Panc1 (cell line): ENCODE data around the gene FBXO3. TPM values are rescaled to one million over a fixed set of nuclear protein-coding genes. Genes with fewer than 3 reads are reported as not detected.
A peak's percentile ranks its signal among the peaks of the same experiment; 100 is the strongest.

ENCODE experiments used
- ATAC-seq: fragments of 200-7000 bp; cut with Tn5 transposase; 2 replicates; pipeline ENCODE4 v1.9.1; 2020; ENCODE audit warnings: mild to moderate bottlenecking, moderate library complexity
- BruUV-seq: library from RNA; stranded (reverse); fragments of 400-500 nt; replicated peaks from 2 replicates; lab custom pipeline; 2021; lab: Mats Ljungman, UMichigan
- CTCF ChIA-PET: fragments of 300-600 bp; sonication (Branson Sonifier 250); formaldehyde crosslinking; loops from one replicate; lab custom pipeline; 2022; ENCODE audit warnings: antibody characterized with exemption; lab: Charles Lee
- POLR2A ChIA-PET: fragments of 300-600 bp; sonication (Branson Sonifier 250); formaldehyde crosslinking; loops from one replicate; lab custom pipeline; 2022; ENCODE audit warnings: antibody characterized with exemption; lab: Charles Lee
- DNase-seq: peaks from one replicate; pipeline ENCODE4 v3.0.0-alpha.2; 2010; ENCODE audit warnings: low read depth, low spot score
- H3K27ac ChIP-seq: 2 replicates; pipeline ENCODE4 v1.5.1; 2011; ENCODE audit warnings: mild to moderate bottlenecking, low read length, inconsistent platforms
- H3K27me3 ChIP-seq: fragments of 200-500 bp; sonication (Bioruptor generic); 2 replicates; pipeline ENCODE4 v1.6.0; 2014; ENCODE audit warnings: low read length, inconsistent platforms; ENCODE audit not compliant: control insufficient read depth, insufficient read depth
- H3K36me3 ChIP-seq: fragments of 200-500 bp; sonication (Bioruptor generic); 2 replicates; pipeline ENCODE4 v1.5.1; 2014; ENCODE audit warnings: inconsistent platforms, mild to moderate bottlenecking, low read length, moderate library complexity; ENCODE audit not compliant: control insufficient read depth, insufficient read depth
- H3K4me1 ChIP-seq: 2 replicates; pipeline ENCODE4 v1.5.1; 2011; ENCODE audit warnings: inconsistent platforms, mild to moderate bottlenecking, low read length, moderate library complexity; ENCODE audit not compliant: control insufficient read depth, insufficient read depth
- H3K4me3 ChIP-seq, 2 experiments: 2 replicates each; pipeline ENCODE4 v1.5.1; 2011 to 2012; ENCODE audit warnings: low read depth in 2 of 2, low read length in 2 of 2, mild to moderate bottlenecking in 2 of 2, inconsistent platforms in 1 of 2, moderate library complexity in 1 of 2
- H3K9me3 ChIP-seq: fragments of 200-500 bp; sonication (Bioruptor generic); 2 replicates; pipeline ENCODE4 v1.5.1; 2014; ENCODE audit warnings: low read depth, mild to moderate bottlenecking, inconsistent platforms, low read length, moderate library complexity; ENCODE audit not compliant: control insufficient read depth, insufficient read depth
- POLR2AphosphoS5 ChIP-seq: IDR thresholded peaks from 2 replicates; pipeline ENCODE4 v1.6.1; 2012; ENCODE audit warnings: mild to moderate bottlenecking, low read depth, low read length, moderate library complexity
- SIN3A ChIP-seq: IDR thresholded peaks from 2 replicates; pipeline ENCODE4 v1.6.1; 2012; ENCODE audit warnings: low read depth, mild to moderate bottlenecking, low read length, moderate library complexity, borderline replicate concordance; ENCODE audit not compliant: insufficient read depth
- TCF7L2 ChIP-seq: IDR thresholded peaks from 2 replicates; pipeline ENCODE4 v1.6.1; 2011; ENCODE audit warnings: mild to moderate bottlenecking, low read depth, low read length, inconsistent platforms
- in situ Hi-C: cut with HindIII; loops from 2 replicates; pipeline ENCODE4 v1.10.0; 2016; ENCODE audit warnings: low sequenced_read_pairs, low pct_unique_long_range_greater_than_20kb
- intact Hi-C: fragments of 100-400 bp; cut with micrococcal nuclease; formaldehyde crosslinking; loops from one replicate; pipeline ENCODE4 v1.10.0; 2022; ENCODE audit not compliant: unreplicated experiment
- total RNA-seq: library from RNA; stranded (reverse); gene quantifications from one replicate; pipeline ENCODE4 v1.2.1, GENCODE V29; 2021; ENCODE audit not compliant: unreplicated experiment
- TF ChIP-seq, protein P1 (sequence below): fragments of 450-650 bp; IDR thresholded peaks from 2 replicates; pipeline ENCODE4 v1.5.1; 2017; ENCODE audit warnings: mild to moderate bottlenecking
- TF ChIP-seq, protein P2 (sequence below), 2 experiments: IDR thresholded peaks; 2 replicates each; pipeline ENCODE4 v1.6.1; 2011 to 2012; ENCODE audit warnings: low read depth in 2 of 2, control low read depth in 1 of 2, low read length in 1 of 2, mild to moderate bottlenecking in 1 of 2, moderate library complexity in 1 of 2; ENCODE audit not compliant: insufficient read depth in 1 of 2

Gene FBXO3
- total RNA-seq, 1 experiment from 2014 or later, result 22.3 TPM

DNA sequence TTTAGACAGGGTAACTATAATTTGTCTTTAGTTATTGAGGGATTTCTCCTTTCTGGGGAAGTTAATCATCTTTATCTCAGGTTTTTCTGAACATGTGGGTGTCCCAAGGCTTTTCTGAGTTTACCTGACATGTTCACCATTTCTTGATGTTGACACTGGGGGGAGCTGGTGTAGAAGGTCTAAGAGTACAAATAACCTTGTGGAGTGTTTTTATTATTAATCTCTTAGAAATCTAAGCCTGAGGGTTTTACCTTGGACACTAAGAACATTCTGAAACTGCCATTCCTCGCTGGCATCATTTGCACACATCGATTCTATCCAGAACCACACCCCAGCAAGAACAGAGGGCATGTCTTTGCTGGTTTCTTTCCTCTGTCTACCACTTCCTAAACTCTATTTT, 58.1 kb downstream of the FBXO3 start:
- DNase-seq (no peak), ATAC-seq (peak; percentile 69)
- Histone ChIP-seq H3K36me3 (peaks cover 40% of the 10 kb centered on the region), H3K27me3 (no peaks in the 10 kb centered on the region), H3K9me3 (no peaks in the 10 kb centered on the region), H3K27ac (peak overlapping the region; percentile 60; the same call in 1 of the 2 replicates), H3K4me1 (peaks cover 28% of the 10 kb centered on the region), H3K4me3 (no peak overlapping the region)
- no TSS peak for BruUV-seq
- CTCF ChIA-PET, result interaction anchor here (0.5 to 2.3 kb wide), 3 partner anchors 17 to 356 kb away, joined by 5 to 18 read pairs (median 5); no protein-coding TSS in a partner anchor
- in situ Hi-C loops (no loop called here), intact Hi-C loops (no loop called here)
- TF ChIP-seq TCF7L2, result no peak
- TF ChIP-seq, protein P1, sequence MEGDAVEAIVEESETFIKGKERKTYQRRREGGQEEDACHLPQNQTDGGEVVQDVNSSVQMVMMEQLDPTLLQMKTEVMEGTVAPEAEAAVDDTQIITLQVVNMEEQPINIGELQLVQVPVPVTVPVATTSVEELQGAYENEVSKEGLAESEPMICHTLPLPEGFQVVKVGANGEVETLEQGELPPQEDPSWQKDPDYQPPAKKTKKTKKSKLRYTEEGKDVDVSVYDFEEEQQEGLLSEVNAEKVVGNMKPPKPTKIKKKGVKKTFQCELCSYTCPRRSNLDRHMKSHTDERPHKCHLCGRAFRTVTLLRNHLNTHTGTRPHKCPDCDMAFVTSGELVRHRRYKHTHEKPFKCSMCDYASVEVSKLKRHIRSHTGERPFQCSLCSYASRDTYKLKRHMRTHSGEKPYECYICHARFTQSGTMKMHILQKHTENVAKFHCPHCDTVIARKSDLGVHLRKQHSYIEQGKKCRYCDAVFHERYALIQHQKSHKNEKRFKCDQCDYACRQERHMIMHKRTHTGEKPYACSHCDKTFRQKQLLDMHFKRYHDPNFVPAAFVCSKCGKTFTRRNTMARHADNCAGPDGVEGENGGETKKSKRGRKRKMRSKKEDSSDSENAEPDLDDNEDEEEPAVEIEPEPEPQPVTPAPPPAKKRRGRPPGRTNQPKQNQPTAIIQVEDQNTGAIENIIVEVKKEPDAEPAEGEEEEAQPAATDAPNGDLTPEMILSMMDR, result peak; percentile 59; the same call in 1 of the 2 replicates
- POLR2A ChIA-PET, result interaction anchor here (0.5 to 1.2 kb wide), 5 partner anchors 16 to 619 kb away, joined by 4 to 9 read pairs (median 5); no protein-coding TSS in a partner anchor

DNA sequence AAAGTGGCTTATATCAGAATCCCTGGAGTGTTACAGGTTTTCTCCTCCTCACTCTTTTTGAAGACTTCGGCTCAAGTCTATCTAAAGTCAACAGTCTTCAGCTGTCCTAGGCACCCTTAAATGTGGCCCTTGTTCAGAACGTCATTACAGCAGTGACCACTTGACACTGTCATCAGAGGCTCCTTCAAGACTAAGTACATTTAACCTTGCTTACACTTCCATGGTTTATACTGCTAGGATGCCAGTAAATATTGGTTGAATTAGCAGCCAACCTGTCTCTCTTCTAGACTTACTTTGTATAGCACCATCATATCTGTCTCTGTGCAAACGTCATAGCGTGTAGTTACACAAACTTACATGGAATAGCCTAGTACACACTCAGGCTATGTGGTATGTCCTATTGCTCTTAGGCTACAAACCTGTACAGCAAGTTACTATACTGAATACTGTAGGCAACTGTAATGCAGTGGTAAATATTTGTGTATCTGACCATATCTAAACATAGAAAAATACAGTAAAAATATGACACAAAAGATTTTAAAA, 60.4 kb downstream of the FBXO3 start:
- intact Hi-C loops (no loop called here), in situ Hi-C loops (no loop called here)
- ChIA-PET POLR2A (interaction anchor here (0.5 kb wide), 1 partner anchor 23 kb away, joined by 14 read pairs; no protein-coding TSS in a partner anchor), CTCF (interaction anchor here (0.6 to 0.8 kb wide), 3 partner anchors 10 to 28 kb away, joined by 3 to 4 read pairs (median 3); no protein-coding TSS in a partner anchor)
- no TSS peak for BruUV-seq
- no peaks in the 10 kb centered on the region for H3K9me3 ChIP-seq
- TF ChIP-seq, protein P2, sequence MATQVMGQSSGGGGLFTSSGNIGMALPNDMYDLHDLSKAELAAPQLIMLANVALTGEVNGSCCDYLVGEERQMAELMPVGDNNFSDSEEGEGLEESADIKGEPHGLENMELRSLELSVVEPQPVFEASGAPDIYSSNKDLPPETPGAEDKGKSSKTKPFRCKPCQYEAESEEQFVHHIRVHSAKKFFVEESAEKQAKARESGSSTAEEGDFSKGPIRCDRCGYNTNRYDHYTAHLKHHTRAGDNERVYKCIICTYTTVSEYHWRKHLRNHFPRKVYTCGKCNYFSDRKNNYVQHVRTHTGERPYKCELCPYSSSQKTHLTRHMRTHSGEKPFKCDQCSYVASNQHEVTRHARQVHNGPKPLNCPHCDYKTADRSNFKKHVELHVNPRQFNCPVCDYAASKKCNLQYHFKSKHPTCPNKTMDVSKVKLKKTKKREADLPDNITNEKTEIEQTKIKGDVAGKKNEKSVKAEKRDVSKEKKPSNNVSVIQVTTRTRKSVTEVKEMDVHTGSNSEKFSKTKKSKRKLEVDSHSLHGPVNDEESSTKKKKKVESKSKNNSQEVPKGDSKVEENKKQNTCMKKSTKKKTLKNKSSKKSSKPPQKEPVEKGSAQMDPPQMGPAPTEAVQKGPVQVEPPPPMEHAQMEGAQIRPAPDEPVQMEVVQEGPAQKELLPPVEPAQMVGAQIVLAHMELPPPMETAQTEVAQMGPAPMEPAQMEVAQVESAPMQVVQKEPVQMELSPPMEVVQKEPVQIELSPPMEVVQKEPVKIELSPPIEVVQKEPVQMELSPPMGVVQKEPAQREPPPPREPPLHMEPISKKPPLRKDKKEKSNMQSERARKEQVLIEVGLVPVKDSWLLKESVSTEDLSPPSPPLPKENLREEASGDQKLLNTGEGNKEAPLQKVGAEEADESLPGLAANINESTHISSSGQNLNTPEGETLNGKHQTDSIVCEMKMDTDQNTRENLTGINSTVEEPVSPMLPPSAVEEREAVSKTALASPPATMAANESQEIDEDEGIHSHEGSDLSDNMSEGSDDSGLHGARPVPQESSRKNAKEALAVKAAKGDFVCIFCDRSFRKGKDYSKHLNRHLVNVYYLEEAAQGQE (IDR thresholded peaks at IDR 0.05; ENCODE audit: insufficient read depth in 1 of 2, low read depth in 2 of 2, low read length in 1 of 2), result no peak
- TF ChIP-seq SIN3A, result no peak
- TF ChIP-seq TCF7L2, result no peak
- TF ChIP-seq, protein P1, result no peak
- no peak for TF ChIP-seq POLR2AphosphoS5
- no peak for ATAC-seq
- H3K36me3 ChIP-seq, result peaks cover 53% of the 10 kb centered on the region
- DNase-seq, result no peak
- H3K4me3 ChIP-seq, result no peak overlapping the region
- H3K27me3 ChIP-seq, result no peaks in the 10 kb centered on the region
- peak overlapping the region; percentile 49; the same call in 1 of the 2 replicates for H3K27ac ChIP-seq
- H3K4me1 ChIP-seq, result peaks cover 36% of the 10 kb centered on the region
